ENCODE measurements around the gene TMF1.

DNA sequence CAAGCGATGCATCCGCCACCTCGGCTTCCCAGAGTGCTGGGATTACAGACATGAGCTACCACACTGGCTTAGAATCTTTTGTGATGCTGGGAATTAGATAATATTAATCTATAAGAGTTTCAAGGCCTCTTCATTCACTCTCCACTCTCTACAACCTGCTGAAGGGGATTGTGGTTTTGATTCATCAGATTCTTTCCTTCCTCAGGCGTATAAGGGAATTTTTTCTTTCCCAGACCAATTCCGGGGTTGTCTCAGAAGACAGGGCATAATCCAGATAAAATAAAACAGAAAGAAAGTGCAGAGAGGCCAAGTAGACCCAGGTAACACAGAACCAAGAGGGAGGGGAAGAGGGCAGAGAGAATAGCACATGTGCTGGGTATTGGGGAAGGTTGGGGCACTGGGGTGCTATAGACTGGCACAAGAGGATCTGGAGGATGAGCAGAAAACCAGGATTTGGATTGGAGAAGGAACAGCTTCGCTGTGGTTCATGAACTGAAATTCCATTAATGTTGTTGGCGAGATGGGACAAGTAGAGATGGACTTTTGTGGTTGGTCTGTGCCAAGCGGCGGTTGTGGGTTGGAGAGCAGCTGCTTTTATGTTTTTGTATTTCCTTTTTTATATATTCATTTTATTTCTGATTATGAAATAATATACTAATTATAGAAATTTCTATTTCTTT lies 45.4 kb upstream of the TMF1 start:
- TF ChIP-seq USF2 (IDR thresholded peaks at IDR 0.05; ENCODE audit: low read length) (no peak), CTCF (IDR thresholded peaks at IDR 0.05; ENCODE audit: control extremely low read depth in 1 of 3, insufficient read depth in 1 of 3, low read depth in 1 of 3, low read length in 3 of 3) (no peak), ATF2 (IDR thresholded peaks at IDR 0.05; ENCODE audit: low read length) (no peak)

Data from H1 (cell line).